Panc1 (cell line): ENCODE results near the gene SYNCRIP. TPM values are rescaled to one million over a fixed set of nuclear protein-coding genes. Genes with fewer than 3 reads are reported as not detected.

Source experiments
- ATAC-seq: fragments of 200-7000 bp; cut with Tn5 transposase; 2 replicates; pipeline ENCODE4 v1.9.1; 2020; ENCODE audit warnings: mild to moderate bottlenecking, moderate library complexity
- BruUV-seq: library from RNA; stranded (reverse); fragments of 400-500 nt; replicated peaks from 2 replicates; lab custom pipeline; 2021; lab: Mats Ljungman, UMichigan
- CTCF ChIA-PET: fragments of 300-600 bp; sonication (Branson Sonifier 250); formaldehyde crosslinking; loops from one replicate; lab custom pipeline; 2022; ENCODE audit warnings: antibody characterized with exemption; lab: Charles Lee
- POLR2A ChIA-PET: fragments of 300-600 bp; sonication (Branson Sonifier 250); formaldehyde crosslinking; loops from one replicate; lab custom pipeline; 2022; ENCODE audit warnings: antibody characterized with exemption; lab: Charles Lee
- DNase-seq: peaks from one replicate; pipeline ENCODE4 v3.0.0-alpha.2; 2010; ENCODE audit warnings: low read depth, low spot score
- H3K27ac ChIP-seq: 2 replicates; pipeline ENCODE4 v1.5.1; 2011; ENCODE audit warnings: mild to moderate bottlenecking, low read length, inconsistent platforms
- H3K27me3 ChIP-seq: fragments of 200-500 bp; sonication (Bioruptor generic); 2 replicates; pipeline ENCODE4 v1.6.0; 2014; ENCODE audit warnings: low read length, inconsistent platforms; ENCODE audit not compliant: control insufficient read depth, insufficient read depth
- H3K36me3 ChIP-seq: fragments of 200-500 bp; sonication (Bioruptor generic); 2 replicates; pipeline ENCODE4 v1.5.1; 2014; ENCODE audit warnings: inconsistent platforms, mild to moderate bottlenecking, low read length, moderate library complexity; ENCODE audit not compliant: control insufficient read depth, insufficient read depth
- H3K4me1 ChIP-seq: 2 replicates; pipeline ENCODE4 v1.5.1; 2011; ENCODE audit warnings: inconsistent platforms, mild to moderate bottlenecking, low read length, moderate library complexity; ENCODE audit not compliant: control insufficient read depth, insufficient read depth
- H3K4me3 ChIP-seq, 2 experiments: 2 replicates each; pipeline ENCODE4 v1.5.1; 2011 to 2012; ENCODE audit warnings: low read depth in 2 of 2, low read length in 2 of 2, mild to moderate bottlenecking in 2 of 2, inconsistent platforms in 1 of 2, moderate library complexity in 1 of 2
- H3K9me3 ChIP-seq: fragments of 200-500 bp; sonication (Bioruptor generic); 2 replicates; pipeline ENCODE4 v1.5.1; 2014; ENCODE audit warnings: low read depth, mild to moderate bottlenecking, inconsistent platforms, low read length, moderate library complexity; ENCODE audit not compliant: control insufficient read depth, insufficient read depth
- CTCF ChIP-seq: fragments of 450-650 bp; IDR thresholded peaks from 2 replicates; pipeline ENCODE4 v1.5.1; 2017; ENCODE audit warnings: mild to moderate bottlenecking
- POLR2AphosphoS5 ChIP-seq: IDR thresholded peaks from 2 replicates; pipeline ENCODE4 v1.6.1; 2012; ENCODE audit warnings: mild to moderate bottlenecking, low read depth, low read length, moderate library complexity
- REST ChIP-seq, 2 experiments: IDR thresholded peaks; 2 replicates each; pipeline ENCODE4 v1.6.1; 2011 to 2012; ENCODE audit warnings: low read depth in 2 of 2, control low read depth in 1 of 2, low read length in 1 of 2, mild to moderate bottlenecking in 1 of 2, moderate library complexity in 1 of 2; ENCODE audit not compliant: insufficient read depth in 1 of 2
- SIN3A ChIP-seq: IDR thresholded peaks from 2 replicates; pipeline ENCODE4 v1.6.1; 2012; ENCODE audit warnings: low read depth, mild to moderate bottlenecking, low read length, moderate library complexity, borderline replicate concordance; ENCODE audit not compliant: insufficient read depth
- TCF7L2 ChIP-seq: IDR thresholded peaks from 2 replicates; pipeline ENCODE4 v1.6.1; 2011; ENCODE audit warnings: mild to moderate bottlenecking, low read depth, low read length, inconsistent platforms
- in situ Hi-C: cut with HindIII; loops from 2 replicates; pipeline ENCODE4 v1.10.0; 2016; ENCODE audit warnings: low sequenced_read_pairs, low pct_unique_long_range_greater_than_20kb
- intact Hi-C: fragments of 100-400 bp; cut with micrococcal nuclease; formaldehyde crosslinking; loops from one replicate; pipeline ENCODE4 v1.10.0; 2022; ENCODE audit not compliant: unreplicated experiment
- total RNA-seq: library from RNA; stranded (reverse); gene quantifications from one replicate; pipeline ENCODE4 v1.2.1, GENCODE V29; 2021; ENCODE audit not compliant: unreplicated experiment

Gene SYNCRIP
- total RNA-seq, 1 experiment from 2014 or later: 141 TPM

- H3K4me1 ChIP-seq: no peaks in the 10 kb centered on the region
- H3K27ac ChIP-seq: no peak overlapping the region
- DNase-seq (no peak), ATAC-seq (no peak)
- TF ChIP-seq TCF7L2 (no peak), POLR2AphosphoS5 (no peak), SIN3A (no peak), REST (IDR thresholded peaks at IDR 0.05; ENCODE audit: insufficient read depth in 1 of 2, low read depth in 2 of 2, low read length in 1 of 2) (no peak), CTCF (no peak)
- no peaks in the 10 kb centered on the region for H3K27me3 ChIP-seq
- H3K36me3 ChIP-seq: no peaks in the 10 kb centered on the region
- in situ Hi-C loops (no loop called here), intact Hi-C loops (no loop called here)
- ChIA-PET CTCF (no interaction called here), POLR2A (no interaction called here)
- BruUV-seq: no TSS peak
- H3K4me3 ChIP-seq: no peak overlapping the region
- H3K9me3 ChIP-seq: no peaks in the 10 kb centered on the region
Observed at GRCh38 chr6:85650606-85651005, 7.9 kb upstream of the SYNCRIP start.

- no peak for DNase-seq
- TSS peak; percentile 97 for BruUV-seq
- peaks cover 19% of the 10 kb centered on the region for H3K36me3 ChIP-seq
- in situ Hi-C loops (no loop called here), intact Hi-C loops (loop anchor here (1.0 kb wide), 1 partner anchor 34 kb away; no protein-coding TSS in a partner anchor)
- H3K27ac ChIP-seq: peak overlapping the region; percentile 99
- H3K4me3 ChIP-seq: peak overlapping the region; percentile 63 to 66
- ChIA-PET CTCF (no interaction called here), POLR2A (interaction anchor here (0.6 to 4.0 kb wide), 5 partner anchors 28 to 116 kb away, joined by 4 to 47 read pairs (median 12); no protein-coding TSS in a partner anchor)
- H3K27me3 ChIP-seq: no peaks in the 10 kb centered on the region
- H3K9me3 ChIP-seq: no peaks in the 10 kb centered on the region
- ATAC-seq: no peak
- H3K4me1 ChIP-seq: peaks cover 20% of the 10 kb centered on the region; the same call in 1 of the 2 replicates
- TF ChIP-seq CTCF (no peak), TCF7L2 (peak; percentile 36), REST (IDR thresholded peaks at IDR 0.05; ENCODE audit: insufficient read depth in 1 of 2, low read depth in 2 of 2, low read length in 1 of 2) (no peak)
Observed at GRCh38 chr6:85644279-85644762, 1.6 kb upstream of the SYNCRIP start.
